ENCODE results near the gene EYS.
"Not testable (repeated sequence)": the region's sequence is repeated elsewhere in the genome, so short reads cannot be mapped to it uniquely, and the experiment has no call there.

Gene EYS

GRCh38 chr6:64006246-64006645 is 1700.8 kb downstream of the EYS start:
- DNase-seq: no peak

DNA sequence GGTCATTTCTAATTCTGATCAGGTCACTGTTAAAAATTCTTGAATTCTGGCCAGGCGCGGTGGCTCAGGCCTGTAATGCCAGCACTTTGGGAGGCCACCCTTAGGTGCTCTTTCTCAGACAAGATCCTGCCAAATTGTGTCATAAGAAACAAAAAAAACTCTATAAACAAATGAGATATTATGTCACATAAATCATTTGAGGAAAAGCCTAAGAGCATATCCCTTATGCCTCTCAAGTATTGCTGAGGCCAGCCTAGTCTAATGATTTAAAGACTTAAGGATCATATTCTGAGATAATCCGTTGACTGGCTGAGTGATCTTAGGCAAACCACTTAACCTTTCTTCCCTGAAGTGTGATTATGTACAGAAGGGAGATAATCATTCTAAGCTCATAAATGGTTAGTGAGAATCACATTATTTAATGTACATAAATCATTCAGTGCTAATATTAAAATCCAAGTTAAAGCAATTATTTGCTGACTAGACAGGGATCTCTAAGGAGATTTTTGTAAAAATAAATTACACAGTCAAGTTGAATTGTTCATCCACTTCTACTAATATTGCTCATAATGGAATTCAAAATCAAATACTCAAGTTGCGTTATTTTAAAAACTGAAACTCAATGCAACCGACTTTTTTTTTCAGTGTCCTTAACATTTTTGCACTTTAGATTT is 1706.1 kb downstream of the EYS start:
- no peak for DNase-seq

DNA sequence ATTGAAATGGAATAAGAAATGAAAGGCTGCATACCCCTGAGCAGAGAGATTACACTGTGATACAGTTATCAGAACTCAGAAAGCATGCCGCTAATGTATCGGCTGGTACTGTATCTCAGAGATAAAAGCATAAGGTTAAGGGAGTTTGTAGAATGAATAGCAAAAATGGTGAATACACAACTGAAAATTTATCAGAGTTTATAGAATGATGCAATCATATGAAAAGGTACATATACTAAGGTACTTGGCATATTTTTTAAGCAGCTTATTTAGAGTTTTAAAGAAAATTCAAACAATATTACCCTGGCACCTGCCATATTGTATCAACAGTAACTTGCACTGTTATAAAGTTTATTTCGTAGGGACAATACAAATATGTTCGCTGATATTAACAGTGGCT is 1707.4 kb downstream of the EYS start:
- no peak for DNase-seq

DNA sequence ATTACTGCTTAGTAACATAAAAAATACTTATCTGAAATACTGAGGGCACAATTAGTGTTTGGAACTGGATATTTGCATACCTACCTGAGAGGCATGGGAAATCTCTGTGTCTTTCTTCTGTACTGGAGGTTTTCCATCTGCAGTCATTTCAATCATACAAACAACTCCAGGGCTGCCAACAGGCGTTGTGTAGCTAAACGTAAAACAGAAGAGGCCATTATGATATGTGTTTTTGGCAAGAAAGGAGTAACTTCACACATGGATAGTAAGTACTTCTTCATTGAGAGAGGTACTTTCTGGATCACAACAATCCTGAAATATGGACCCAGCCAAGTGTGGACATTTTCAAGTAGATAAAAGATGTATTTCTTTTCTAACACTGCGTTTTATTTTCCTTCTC is 1708.0 kb downstream of the EYS start:
- DNase-seq: no peak

DNA sequence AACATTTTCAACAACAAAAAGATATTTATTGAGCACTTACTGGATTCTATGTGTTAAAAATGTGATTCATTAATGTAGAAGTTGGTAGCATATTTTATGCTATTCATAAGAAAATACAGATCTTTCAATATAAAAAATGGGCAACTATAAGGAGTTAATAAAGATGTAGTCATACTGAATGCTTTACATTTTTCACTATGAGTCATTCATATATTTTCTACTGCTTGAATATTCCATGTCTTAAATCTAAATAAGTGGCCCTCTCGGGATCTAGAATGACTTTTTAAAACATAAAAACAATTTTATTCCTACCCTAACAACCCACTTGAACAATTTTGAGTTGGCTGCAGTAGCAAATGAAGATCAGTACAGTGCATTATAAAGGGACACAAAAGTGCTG is 1709.3 kb downstream of the EYS start:
- no peak for DNase-seq

DNA sequence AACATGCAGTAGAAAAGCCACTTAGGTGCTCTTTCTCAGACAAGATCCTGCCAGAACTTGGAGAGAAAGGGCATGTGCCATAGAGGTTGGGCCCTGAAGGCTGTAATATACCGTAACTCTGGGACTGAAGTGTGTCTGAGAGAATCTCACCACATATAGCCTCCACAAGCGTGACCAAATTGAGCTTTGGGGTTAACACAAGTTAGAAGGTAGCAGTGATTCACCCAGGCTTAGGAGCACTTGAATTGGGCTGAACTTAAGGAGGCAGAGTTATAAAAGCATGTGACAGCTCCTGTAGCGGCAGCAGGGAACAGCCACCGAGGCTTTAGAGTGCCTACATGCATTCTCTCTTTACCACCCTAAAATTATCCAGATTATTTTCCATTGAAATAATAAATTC is 1709.8 kb downstream of the EYS start:
- DNase-seq: no peak

DNA sequence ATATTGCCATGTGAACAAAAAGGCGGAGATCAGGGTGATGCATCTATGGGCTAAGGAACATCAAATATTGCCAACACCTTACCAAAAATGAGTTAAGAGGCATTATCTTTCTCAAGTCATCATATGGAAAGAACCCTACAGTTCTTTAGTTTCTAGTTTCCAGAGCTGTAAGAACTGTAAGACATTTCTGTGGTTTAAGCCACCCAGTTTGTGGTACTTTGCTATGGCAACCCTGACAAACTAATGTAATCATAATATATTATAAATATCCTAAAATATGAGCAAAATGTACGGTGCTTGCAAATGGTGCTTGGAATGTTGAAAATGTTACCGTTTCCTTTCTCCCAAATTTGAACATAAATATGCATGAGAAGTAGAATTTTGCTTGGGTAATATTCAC is 1721.8 kb downstream of the EYS start:
- DNase-seq: no peak

GRCh38 chr6:63975699-63976098 is 1731.3 kb downstream of the EYS start:
- DNase-seq: no peak

DNA sequence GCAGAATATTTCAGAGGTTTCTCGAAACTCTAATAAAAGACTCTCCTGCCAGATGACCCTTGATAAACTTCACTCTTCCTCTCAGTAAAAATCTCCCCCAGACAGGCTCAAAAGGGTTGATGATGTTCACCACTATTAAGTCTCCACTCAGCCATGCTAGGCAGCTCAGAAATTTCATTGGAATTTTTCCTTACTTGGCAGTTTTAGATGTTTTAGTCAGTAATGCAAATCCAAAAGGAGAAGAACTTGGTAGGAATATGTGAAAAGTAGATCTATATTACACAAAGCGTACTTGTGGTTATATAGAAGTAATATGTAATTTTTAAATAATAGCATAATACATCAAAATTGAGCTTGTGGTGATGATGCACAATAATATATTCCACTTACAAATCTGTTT is 1738.4 kb downstream of the EYS start:
- DNase-seq: no peak

DNA sequence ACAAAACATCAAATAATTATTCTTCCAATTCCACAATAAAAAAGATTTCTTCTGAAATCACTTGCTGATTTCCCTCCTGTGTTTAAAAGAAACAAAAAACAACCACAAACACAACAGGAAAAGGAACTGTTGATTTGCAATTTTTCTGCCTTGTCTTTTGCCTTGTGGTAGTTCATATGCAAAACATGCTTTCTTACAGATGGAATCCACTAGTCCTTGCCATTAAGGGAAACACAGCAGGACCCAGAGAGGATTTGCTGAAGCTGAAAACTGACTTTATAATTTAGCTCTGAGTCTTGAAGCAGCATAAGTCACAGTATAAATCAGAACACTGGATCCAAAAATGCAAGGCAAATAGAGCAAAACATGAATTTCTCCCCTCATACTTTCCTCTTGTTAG is 1742.7 kb downstream of the EYS start:
- no peak for DNase-seq

DNA sequence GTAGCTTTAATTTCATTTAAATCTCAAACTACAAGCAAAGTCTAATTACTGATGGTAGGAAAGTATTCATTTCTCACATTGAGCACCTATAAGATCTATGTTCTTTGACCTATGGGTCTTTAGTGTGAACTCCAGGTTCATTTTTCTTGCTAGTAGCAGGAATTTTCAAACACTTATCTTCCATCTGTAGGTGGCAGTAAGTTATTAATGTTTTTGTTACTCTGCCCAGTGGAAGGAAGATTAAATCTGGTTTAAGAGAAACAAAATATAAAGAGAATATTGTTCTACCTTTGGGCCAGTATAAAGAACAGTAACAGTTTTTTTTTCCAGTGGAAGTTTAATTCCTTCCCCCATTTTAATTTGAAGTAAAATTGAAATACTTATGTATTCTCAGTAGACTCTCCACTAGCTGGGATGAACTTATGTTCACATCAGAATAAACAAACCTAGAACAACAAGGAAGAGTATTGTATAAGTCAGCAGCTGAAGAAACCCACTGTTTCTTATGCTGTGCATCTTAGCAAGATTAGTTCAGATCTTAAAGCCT is 1743.2 kb downstream of the EYS start:
- no peak for DNase-seq

- not testable (repeated sequence) for DNase-seq
Measured at GRCh38 chr6:63953336-63954021, 1753.5 kb downstream of the EYS start.

DNA sequence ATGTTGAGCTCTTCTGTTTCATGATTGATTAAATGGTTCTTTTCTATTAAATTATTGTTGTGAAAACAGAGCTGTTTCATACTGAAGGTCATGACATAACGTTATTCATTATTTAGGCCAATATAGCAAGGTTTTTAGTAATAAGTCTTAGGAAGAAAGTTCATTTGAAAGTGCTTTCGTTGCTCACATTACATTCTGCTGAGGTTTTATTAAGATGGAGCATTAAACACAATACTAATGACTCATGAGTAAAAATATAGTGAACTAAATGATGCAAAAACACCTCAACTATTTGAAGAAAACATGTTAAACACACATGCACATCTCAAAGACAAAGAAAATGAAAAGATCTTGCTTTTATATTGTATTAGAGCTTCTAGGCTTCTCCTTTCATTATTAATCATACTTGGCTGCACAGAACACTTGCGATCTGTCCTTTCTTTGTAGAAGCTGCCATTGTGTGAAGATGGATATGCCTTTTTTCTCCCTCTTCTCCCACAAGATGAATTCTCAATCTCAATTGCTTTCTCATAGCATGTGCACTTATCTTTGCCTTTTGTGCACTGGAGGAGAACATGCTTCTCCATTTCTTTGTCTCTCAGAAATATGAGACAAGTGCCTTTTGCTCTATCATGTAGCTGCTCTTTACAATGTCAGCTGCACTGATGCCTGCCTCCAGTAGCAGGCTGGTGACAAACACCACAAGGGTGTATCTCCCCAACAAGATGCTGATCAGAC is 1759.1 kb downstream of the EYS start:
- no peak for DNase-seq

DNA sequence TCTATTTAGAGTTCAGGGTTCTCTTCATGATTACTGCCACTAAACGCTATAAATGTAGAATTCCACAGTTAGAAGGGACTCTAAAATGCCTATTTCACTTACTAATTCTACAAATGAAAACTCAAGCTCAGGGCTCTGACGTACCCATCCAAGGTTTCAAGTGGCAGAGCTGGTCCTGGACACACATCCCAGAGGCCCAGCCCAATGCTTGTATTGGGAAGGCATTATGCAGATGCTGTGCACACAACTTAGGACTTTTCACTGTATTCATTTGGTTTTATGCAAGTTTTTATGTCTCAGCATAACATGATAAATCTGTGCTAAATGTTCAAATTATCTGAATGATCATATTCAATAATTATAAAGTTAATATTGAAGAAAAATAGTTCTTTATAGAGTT is 1761.0 kb downstream of the EYS start:
- DNase-seq: no peak

- no peak for DNase-seq
Measured at GRCh38 chr6:63943826-63944225, 1763.2 kb downstream of the EYS start.

DNA sequence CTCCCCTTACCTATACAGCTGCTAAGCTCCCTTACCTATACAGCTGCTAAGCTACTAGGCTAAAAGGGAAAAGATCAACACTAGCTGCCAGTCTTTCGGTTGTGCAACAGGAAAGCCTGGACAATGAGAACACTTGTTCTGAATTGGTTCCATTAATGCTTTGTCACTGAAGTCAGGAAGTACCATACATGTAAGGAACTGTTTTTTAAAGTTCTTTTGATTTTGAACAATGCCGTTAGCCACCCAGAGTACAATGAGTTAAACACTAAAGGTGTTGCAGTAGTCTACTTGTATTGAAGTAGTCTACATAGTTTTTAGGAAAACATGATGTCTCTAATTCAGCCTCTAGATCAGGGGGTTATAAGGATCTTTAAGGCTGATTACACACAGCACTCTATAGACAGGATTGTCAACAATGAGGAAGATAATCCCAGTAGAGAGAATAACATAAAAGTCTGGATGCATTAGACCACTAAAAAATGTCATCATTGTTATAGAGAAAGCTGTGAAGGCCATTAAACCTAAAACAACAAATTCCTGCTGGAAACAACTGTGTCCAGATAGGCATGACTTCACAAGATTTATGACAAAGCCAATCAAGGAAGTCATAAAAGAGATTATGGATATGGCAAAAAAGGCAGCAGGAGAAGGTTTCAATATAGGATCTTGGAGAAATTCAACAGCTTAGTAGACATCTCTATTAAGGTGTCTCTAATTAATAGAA is 1765.1 kb downstream of the EYS start:
- no peak for DNase-seq

- no peak for DNase-seq
Measured at GRCh38 chr6:63940056-63940455, 1767.0 kb downstream of the EYS start.

DNA sequence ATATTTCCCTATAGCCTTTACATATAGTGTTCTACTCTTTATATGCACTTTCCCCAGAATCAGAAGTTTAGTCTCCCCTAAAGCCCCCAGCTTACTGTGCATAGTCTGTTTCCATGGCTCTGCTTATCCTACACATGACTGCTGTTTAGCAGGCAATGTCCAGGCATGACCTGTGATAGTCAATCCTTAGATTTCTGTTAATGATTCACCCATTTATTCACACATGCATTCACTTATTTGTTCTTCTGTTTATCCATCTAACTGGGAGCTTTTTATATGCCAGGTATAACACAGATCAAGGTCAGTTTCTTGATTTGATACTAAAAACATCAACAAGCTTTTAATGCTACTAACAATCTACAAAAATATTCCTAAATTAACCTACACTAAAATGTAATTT is 1770.6 kb downstream of the EYS start:
- no peak for DNase-seq

GRCh38 chr6:63935732-63936131 is 1771.3 kb downstream of the EYS start:
- no peak for DNase-seq

GRCh38 chr6:63933948-63934347 is 1773.1 kb downstream of the EYS start:
- DNase-seq: not testable (repeated sequence)

- no peak for DNase-seq
Measured at GRCh38 chr6:63930848-63931247, 1776.2 kb downstream of the EYS start.

DNA sequence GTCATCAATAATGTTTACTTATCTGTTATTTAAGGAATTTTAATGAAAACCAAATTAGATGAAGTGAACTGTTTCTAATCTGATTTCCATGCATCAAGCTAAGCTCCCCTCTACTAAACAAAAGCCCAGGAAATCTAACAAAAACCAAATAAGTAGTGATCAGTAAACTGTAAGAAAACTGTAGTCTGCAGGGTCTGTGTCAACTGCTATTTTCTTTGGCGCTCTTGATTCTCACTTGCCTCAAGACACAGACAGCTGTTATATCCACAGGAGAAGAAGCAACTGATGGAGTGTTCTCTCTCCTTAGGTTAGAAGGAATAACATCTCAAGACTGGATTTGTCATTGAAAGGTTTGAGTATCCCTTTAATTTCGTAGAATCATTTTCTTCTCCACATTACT is 1777.9 kb downstream of the EYS start:
- no peak for DNase-seq

GRCh38 chr6:63928613-63929012 is 1778.4 kb downstream of the EYS start:
- no peak for DNase-seq
